Adipocyte (in vitro differentiated cells): ENCODE data around the gene BLVRA.
"Not testable (repeated sequence)": the region's sequence is repeated elsewhere in the genome, so short reads cannot be mapped to it uniquely, and the experiment has no call there.

Experiments used
- DNase-seq: peaks from one replicate; pipeline ENCODE4 v3.0.0-alpha.2; 2015; ENCODE audit warnings: low read depth
- H3K27me3 ChIP-seq: replicated peaks from 2 replicates; pipeline ENCODE4 v1.7.0; 2013; ENCODE audit warnings: mild to moderate bottlenecking, low read length, moderate library complexity; ENCODE audit not compliant: control insufficient read depth, insufficient read depth
- H3K36me3 ChIP-seq: 2 replicates; pipeline ENCODE4 v1.7.0; 2013; ENCODE audit warnings: low read length, mild to moderate bottlenecking, moderate library complexity; ENCODE audit not compliant: control insufficient read depth, insufficient read depth, severe bottlenecking
- H3K4me1 ChIP-seq: 2 replicates; pipeline ENCODE4 v1.7.0; 2013; ENCODE audit warnings: mild to moderate bottlenecking, low read length, moderate library complexity; ENCODE audit not compliant: control insufficient read depth, insufficient read depth
- H3K4me3 ChIP-seq: 2 replicates; pipeline ENCODE4 v1.7.0; 2013; ENCODE audit warnings: mild to moderate bottlenecking, low read length, moderate library complexity
- H3K9ac ChIP-seq: 2 replicates; pipeline ENCODE4 v1.7.0; 2013; ENCODE audit warnings: mild to moderate bottlenecking, low read length, moderate library complexity
- H3K9me3 ChIP-seq: 2 replicates; pipeline ENCODE4 v1.7.0; 2013; ENCODE audit warnings: mild to moderate bottlenecking, low read length, moderate library complexity; ENCODE audit not compliant: control insufficient read depth

The BLVRA gene

GRCh38 chr7:43790006-43790405 is 31.5 kb downstream of the BLVRA start:
- Histone ChIP-seq H3K9ac (no peak overlapping the region), H3K27me3 (no peaks in the 10 kb centered on the region), H3K4me1 (peaks cover 11% of the 10 kb centered on the region), H3K9me3 (no peaks in the 10 kb centered on the region), H3K4me3 (no peak overlapping the region), H3K36me3 (peaks cover 42% of the 10 kb centered on the region)
- DNase-seq, result no peak

GRCh38 chr7:43790834-43791233 is 32.4 kb downstream of the BLVRA start:
- peaks cover 42% of the 10 kb centered on the region for H3K36me3 ChIP-seq
- no peaks in the 10 kb centered on the region for H3K9me3 ChIP-seq
- H3K4me3 ChIP-seq, result no peak overlapping the region

DNA sequence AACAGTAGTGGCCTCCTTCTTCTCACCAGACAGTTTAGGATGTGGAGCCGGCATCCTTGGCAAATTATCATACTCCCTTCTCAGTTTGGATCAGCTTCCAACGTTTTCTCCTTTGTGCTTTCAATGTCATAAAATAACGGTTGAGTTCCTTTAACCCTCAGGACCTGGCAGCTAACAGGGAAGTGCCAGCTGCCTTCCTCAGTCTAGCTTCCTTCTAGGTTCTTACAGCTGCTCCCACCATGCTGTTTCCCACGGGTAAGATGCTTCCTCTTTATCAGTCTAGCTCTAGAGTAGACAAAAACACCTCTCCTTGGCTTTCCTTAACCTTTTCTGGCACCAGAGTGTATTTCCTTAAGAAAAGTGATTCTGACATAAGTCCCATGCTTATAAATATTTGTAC is 33.2 kb downstream of the BLVRA start:
- H3K4me1 ChIP-seq, result no peaks in the 10 kb centered on the region
- H3K36me3 ChIP-seq, result peaks cover 42% of the 10 kb centered on the region
- DNase-seq, result no peak

More at GRCh38 chr7:43790834-43791233, 32.4 kb downstream of the BLVRA start:
- H3K27me3 ChIP-seq, result no peaks in the 10 kb centered on the region
- DNase-seq, result no peak
- no peak overlapping the region for H3K9ac ChIP-seq
- peaks cover 3% of the 10 kb centered on the region for H3K4me1 ChIP-seq

DNA sequence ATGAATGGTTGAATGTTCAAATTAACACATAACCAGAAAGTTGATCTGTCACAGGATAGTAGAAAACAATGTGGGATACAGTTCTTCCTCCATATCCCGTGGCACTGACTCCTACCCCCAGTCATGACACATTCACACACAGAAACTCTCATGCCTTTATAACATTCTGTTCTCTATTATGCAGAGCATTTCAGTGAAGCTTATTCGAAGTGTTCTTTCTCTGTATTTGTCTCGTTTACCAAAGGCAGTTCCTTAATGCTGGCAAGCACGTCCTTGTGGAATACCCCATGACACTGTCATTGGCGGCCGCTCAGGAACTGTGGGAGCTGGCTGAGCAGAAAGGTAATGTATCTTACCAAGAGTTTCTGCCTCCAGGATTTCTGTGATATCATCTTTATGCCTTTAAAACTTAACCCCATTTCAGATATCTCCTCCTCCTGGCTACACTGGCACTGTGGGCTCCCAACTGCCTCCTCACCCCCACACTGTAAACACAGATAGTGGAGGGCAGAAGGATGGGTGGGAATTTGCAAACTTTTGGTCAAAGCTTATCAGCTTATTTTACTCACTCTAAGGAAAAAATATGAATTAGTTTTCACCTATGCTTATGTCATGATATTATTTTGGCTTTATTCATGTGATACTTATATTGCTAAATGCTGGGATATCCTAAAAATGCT is 34.1 kb downstream of the BLVRA start:
- no peak for DNase-seq
- Histone ChIP-seq H3K36me3 (peaks cover 42% of the 10 kb centered on the region), H3K4me1 (no peaks in the 10 kb centered on the region), H3K4me3 (no peak overlapping the region), H3K9ac (no peak overlapping the region), H3K9me3 (no peaks in the 10 kb centered on the region), H3K27me3 (no peaks in the 10 kb centered on the region)

More for the DNA sequence above, 33.2 kb downstream of the BLVRA start:
- Histone ChIP-seq H3K9me3 (no peaks in the 10 kb centered on the region), H3K27me3 (no peaks in the 10 kb centered on the region), H3K4me3 (no peak overlapping the region), H3K9ac (no peak overlapping the region)

- DNase-seq, result no peak
- Histone ChIP-seq H3K4me3 (no peak overlapping the region), H3K9me3 (no peaks in the 10 kb centered on the region), H3K9ac (no peak overlapping the region), H3K4me1 (no peaks in the 10 kb centered on the region), H3K27me3 (no peaks in the 10 kb centered on the region), H3K36me3 (peaks cover 29% of the 10 kb centered on the region)
Measured at GRCh38 chr7:43799605-43800004, 41.1 kb downstream of the BLVRA start.

DNA sequence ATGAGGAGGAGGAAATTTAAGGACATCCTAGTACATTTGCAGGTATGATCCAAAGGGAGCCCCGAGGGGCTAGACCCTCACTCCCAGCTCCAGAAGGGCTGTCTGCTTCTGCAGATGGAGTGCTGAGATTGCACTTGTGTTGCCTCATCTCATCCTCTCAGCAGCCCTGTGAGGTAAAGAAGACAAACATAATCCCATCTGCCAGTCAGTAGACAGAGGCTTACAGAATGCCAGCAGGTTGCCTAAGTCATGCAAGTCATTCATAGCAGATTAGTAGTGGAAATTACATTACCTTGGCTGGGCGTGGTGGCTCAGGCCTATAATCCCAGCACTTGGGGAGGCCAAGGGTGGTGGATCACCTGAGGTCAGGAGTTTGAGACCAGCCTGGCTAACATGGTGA is 45.4 kb downstream of the BLVRA start:
- DNase-seq, result no peak
- H3K9ac ChIP-seq, result no peak overlapping the region
- peaks cover 54% of the 10 kb centered on the region for H3K36me3 ChIP-seq
- no peaks in the 10 kb centered on the region for H3K4me1 ChIP-seq
- H3K9me3 ChIP-seq, result no peaks in the 10 kb centered on the region
- H3K27me3 ChIP-seq, result no peaks in the 10 kb centered on the region
- H3K4me3 ChIP-seq, result no peak overlapping the region

DNA sequence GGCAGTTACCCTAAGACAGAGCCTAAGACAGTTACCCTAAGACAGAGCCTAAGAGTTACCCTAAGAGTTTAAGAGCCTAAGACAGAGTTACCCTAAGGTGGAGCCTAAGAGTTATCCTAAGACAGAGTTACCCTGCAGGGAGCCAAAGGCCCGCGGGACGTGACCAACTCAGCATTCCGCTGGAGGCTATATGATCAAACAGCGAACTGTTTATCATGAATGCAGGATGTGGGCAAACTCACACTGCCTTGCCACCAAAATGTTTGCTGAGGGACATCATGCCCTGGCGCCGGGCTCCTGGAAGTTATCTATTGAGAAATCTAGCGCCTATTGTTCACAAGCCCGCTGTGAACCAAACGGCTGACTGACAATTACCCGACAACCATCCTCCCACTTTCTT is 49.9 kb downstream of the BLVRA start:
- DNase-seq, result no peak
- Histone ChIP-seq H3K9me3 (peaks cover 2% of the 10 kb centered on the region), H3K9ac (no peak overlapping the region), H3K27me3 (no peaks in the 10 kb centered on the region), H3K36me3 (peaks cover 36% of the 10 kb centered on the region), H3K4me1 (peaks cover 8% of the 10 kb centered on the region), H3K4me3 (no peak overlapping the region)

DNA sequence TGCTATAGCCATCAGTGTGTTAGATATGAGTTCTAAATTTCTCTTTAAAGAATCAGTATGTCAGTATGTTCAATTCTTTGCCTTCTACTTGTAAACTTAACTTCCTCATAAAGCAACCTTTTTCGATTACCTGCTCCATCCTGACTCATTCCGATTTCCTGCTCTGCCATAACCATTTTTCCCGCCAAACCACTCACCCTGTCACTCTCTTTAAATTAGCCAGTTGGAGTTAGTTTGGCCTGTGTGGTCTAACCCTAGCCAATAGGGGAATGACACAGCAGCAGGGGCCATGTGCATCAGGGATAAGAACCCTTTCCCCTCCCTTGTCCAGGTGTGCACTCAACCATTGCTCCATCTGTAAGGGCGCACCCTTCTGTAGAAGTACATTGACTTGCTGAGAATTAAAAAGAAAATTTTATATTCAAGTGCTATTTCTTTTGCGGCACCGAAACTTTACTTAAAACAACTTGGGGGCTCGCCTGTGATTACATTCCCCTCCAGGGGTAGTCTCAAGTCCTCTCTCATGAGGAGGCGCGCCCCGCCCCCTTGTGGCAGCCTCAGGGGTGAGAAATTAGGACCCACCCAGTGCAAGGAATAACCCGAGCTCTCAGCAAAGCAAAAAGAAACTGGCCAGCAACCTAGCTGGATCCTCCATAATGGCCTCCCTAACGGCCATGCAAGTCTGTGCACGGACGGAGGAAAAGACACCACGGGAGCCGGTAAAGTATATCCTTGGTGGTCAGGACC is 51.9 kb downstream of the BLVRA start:
- DNase-seq, result not testable (repeated sequence)

GRCh38 chr7:43815373-43815772 is 56.9 kb downstream of the BLVRA start:
- Histone ChIP-seq H3K36me3 (no peaks in the 10 kb centered on the region), H3K9ac (no peak overlapping the region), H3K9me3 (peaks cover 4% of the 10 kb centered on the region), H3K4me3 (no peak overlapping the region), H3K27me3 (peaks cover 10% of the 10 kb centered on the region), H3K4me1 (peaks cover 8% of the 10 kb centered on the region)
- no peak for DNase-seq

More for the DNA sequence above, 51.9 kb downstream of the BLVRA start:
- not testable (repeated sequence) for H3K9ac ChIP-seq, H3K4me1 ChIP-seq, H3K9me3 ChIP-seq, H3K4me3 ChIP-seq, H3K27me3 ChIP-seq
- peaks cover 21% of the 10 kb centered on the region for H3K36me3 ChIP-seq

DNA sequence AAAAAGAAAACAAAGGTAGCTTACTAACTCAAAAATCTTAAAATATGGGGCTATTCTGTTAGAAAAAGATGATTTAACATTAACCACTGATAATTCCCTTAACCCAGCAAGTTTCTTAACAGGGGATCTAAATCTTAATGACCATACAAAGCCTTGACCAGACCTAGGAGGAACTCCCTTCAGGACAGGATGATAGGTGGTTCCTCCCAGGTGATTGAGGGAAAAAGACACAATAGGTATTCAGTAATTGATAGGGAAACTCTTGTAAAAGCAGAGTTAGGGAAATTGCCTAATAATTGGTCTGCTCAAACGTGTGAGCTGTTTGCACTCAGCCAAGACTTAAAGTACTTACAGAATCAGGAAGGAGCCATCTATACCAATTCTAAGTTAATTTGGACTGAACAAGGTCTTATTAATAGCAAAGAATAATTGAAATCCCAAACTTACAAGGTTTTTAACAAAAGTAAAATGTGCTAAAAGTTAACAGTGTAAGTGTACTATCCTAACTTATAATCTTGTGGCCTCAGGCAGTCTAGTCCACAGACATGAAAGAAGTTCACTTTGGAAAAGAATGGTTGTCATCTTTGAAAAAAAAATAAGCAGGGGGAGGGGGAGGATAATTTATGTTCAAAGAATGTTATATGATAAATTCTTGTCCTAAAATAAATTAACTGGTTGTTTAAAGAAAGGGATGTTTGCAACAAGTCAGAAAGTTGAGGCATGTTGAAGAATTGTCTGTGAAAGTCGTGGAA is 57.7 kb downstream of the BLVRA start:
- not testable (repeated sequence) for H3K27me3 ChIP-seq, H3K4me1 ChIP-seq, H3K4me3 ChIP-seq, H3K9me3 ChIP-seq, DNase-seq, H3K9ac ChIP-seq, H3K36me3 ChIP-seq

- not testable (repeated sequence) for H3K4me1 ChIP-seq, DNase-seq, H3K4me3 ChIP-seq, H3K36me3 ChIP-seq, H3K9me3 ChIP-seq, H3K9ac ChIP-seq
- H3K27me3 ChIP-seq, result peaks cover 19% of the 10 kb centered on the region
Measured at GRCh38 chr7:43823425-43823824, 64.9 kb downstream of the BLVRA start.
